GM21529 (cell line): ENCODE data around the gene KRT14.
"Not testable (repeated sequence)": the region's sequence is repeated elsewhere in the genome, so short reads cannot be mapped to it uniquely, and the experiment has no call there.

ENCODE experiments used
- ATAC-seq: cut with Tn5 transposase; IDR thresholded peaks from one replicate; pipeline ENCODE4 v1.9.1; 2021; ENCODE audit not compliant: unreplicated experiment

Gene KRT14

DNA sequence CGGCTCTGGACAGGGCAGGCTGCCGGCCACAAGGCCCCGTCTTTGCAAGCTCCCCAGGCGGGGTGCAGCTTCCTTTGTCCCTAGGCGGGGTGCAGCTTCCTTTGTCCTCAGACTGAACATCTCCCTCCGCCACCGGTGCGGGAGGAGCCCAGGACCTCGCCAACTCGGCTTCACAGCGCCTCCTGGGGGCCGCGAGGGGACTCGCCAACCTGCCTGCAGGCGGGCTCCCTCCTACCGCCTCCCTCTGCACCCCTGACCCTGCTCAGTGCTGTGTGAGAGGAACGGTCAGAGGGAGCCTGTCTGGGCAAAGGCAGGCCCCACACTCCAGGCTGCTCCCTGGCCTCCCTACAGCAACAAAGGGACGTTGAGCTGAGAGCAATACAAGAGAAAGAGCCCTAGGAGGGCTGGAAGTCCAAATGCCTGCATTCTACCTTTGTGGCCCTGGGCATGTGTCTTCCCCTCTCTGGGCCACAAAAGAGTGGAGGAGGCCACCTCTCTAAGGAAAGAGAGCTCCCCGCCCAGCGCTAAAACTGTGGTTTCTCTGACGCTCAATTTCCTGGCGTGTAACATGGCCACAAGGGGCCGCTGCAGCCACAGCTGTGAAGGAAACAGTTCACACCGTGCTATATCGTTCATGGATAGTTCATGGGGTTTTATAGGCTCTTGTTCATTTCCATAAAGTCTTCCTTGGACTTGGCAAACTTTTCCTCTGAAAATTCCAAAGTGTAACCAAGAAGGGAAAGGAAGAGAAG is 37.7 kb downstream of the KRT14 start:
- peak; percentile 55 for ATAC-seq

- no peak for ATAC-seq
Measured at GRCh38 chr17:41547921-41548843, 38.5 kb downstream of the KRT14 start.

DNA sequence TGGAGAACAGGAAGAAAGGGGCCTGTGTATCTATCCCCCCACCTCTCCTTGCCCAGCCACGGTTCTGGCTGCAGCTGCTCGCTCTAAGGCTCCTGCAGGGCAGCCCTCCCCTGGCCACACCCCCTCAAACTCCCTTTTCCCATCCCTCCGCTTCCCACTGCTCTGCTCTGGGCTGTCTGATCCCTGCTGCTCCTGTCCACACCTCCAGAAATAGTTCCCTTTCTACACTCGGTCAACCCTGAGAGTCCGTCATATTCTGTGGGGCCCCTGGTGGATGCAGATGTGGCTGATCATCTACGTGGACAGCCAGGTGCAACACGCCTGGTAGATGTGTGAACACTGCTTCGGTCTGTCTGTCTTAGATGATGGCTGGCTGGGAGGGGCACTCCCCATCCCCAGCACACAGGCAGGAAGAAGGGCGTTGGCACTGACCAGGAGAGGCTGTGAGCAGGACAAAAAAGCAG is 39.3 kb downstream of the KRT14 start:
- ATAC-seq, result no peak

GRCh38 chr17:41546819-41547218 is 39.9 kb downstream of the KRT14 start:
- ATAC-seq, result no peak

- ATAC-seq, result no peak
Measured at GRCh38 chr17:41545829-41546410, 40.8 kb downstream of the KRT14 start.

DNA sequence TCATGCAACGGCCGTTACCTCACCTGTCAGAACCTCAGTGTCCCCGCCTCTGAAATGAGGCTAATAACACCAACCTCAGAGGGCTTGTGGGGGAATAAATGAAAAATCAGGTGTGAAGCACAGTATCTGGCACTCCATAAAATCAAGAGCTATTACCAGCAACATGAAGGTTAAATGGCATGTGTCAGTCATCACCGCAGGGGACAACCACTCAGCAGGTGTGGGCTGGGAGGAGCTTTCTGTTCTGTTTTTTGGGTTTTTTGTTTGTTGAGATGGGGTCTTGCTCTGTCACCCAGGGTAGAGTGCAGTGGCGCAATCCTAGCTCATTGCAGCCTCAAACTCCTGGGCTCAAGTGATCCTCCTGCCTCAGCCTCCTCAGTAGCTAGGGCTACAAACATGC is 41.8 kb downstream of the KRT14 start:
- ATAC-seq, result no peak

GRCh38 chr17:41544491-41544892 is 42.2 kb downstream of the KRT14 start:
- ATAC-seq, result no peak

DNA sequence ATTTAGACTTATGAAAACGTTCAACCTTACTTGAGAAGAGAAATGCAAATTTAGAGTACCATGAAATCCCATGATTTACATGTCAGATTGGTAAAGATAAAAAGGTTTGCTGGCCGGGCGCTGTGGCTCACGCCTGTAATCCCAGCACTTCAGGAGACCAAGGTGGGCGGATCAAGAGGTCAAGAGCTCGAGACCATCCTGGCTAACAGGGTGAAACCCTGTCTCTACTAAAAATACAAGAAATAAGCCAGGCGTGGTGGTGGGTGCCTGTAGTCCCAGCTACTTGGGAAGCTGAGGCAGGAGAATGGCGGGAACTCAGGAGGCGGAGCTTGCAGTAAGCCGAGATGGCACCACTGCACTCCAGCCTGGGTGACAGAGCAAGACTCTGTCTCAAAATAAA is 43.9 kb downstream of the KRT14 start:
- not testable (repeated sequence) for ATAC-seq

- ATAC-seq, result no peak
Measured at GRCh38 chr17:41542357-41542756, 44.3 kb downstream of the KRT14 start.

DNA sequence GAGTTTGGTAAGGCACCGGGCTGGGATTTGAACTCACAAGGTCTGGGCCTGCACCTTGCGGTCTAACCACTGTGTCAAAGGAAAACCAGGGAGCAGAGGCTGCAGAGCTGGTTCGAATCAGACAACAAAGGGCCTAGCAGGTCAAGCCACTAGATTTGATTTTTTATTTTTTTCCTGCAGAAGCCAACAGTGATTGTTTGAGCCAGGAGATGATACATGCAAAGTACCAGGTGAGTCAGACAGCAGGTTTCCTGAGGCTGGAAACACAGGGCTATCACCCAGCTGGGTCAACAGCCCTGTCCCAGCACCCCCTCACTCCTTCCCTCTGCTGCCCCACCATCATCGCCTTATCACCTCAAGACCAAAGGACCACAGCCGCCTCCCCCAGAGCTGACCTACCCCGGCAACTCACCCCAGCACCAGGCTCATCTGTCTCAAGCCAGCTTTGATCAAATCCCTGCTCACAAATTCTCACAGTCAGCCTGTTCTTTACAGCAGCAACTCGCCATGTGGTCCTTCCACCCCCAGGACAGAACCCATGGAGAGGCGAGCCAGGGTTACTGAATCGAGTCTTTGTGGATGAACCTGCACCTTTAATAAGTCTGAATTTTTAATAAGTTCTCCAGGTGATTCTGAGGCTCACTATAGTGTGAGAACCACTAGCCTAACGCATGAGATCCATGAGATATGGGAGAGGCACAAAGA is 45.6 kb downstream of the KRT14 start:
- ATAC-seq, result no peak

DNA sequence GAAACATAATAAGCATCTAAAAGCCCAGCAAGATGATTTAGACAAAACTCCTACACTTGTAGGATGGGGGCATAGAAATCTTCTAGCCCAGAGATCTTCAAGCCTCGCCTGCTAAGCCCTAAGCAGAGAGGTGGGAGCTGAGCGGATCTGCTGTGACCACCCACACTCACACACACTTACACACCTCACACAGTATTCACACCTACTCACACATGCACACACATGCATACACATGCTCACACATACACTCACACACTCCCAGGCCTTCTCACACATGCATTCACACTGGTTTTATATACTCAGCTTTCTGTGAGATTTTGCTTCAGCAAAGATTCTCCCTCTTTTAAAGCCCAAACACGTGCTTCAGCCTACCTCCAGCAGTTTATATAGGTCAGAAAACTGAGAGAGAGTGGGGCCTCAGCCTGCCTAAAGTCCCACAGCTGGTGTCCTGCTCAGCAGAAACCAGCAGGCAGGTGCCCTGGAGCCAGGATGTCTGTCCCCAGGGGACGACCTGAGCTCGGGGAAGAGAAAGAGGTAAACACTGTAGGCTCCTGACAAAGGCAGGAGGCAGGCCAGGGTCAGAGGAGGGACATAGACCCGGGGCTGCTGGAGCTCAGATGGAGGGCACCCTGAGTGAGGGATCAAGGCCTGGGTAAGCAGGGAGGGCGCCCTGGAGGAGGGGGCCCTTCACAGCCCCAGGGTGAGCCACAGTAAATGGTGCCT is 46.6 kb downstream of the KRT14 start:
- ATAC-seq, result no peak

DNA sequence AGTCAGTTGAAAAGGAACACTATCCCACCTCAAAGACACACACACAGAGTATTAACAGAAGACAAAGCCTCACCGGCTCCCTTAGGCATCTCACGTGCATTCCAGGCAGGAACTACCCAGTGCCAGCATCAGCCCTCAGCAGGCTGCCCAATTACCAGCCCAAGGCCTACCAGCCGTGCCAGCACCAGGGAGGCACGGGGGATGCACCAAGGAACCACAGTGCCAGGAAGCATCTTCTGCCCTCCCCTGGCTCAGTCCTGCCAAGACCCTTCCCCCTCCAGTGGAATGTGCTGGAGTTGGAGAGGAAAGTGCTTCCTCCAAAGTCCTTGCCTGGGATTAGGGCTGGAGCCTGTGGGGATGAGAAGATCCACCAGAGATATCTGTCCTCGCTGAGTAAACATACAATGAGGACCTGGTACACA is 47.6 kb downstream of the KRT14 start:
- ATAC-seq, result no peak

GRCh38 chr17:41538565-41538991 is 48.1 kb downstream of the KRT14 start:
- ATAC-seq, result no peak

- ATAC-seq, result no peak
Measured at GRCh38 chr17:41537990-41538389, 48.7 kb downstream of the KRT14 start.

DNA sequence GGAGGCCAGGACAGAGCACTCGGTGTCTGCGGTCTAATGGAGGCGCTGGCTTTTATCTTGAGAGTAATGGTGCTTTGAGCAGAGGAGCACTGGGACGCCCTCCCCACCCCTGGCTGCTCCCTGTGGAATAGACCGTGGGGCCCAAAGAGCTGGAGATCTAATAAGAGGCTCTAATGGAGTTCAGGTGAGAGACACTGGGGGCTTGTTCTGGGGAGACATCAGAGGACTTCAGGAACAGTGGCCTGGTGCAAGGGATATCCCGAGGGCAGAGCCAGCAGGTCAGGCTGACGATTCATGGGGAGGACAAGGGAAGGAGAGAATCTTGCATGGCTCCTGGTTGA is 49.1 kb downstream of the KRT14 start:
- no peak for ATAC-seq

DNA sequence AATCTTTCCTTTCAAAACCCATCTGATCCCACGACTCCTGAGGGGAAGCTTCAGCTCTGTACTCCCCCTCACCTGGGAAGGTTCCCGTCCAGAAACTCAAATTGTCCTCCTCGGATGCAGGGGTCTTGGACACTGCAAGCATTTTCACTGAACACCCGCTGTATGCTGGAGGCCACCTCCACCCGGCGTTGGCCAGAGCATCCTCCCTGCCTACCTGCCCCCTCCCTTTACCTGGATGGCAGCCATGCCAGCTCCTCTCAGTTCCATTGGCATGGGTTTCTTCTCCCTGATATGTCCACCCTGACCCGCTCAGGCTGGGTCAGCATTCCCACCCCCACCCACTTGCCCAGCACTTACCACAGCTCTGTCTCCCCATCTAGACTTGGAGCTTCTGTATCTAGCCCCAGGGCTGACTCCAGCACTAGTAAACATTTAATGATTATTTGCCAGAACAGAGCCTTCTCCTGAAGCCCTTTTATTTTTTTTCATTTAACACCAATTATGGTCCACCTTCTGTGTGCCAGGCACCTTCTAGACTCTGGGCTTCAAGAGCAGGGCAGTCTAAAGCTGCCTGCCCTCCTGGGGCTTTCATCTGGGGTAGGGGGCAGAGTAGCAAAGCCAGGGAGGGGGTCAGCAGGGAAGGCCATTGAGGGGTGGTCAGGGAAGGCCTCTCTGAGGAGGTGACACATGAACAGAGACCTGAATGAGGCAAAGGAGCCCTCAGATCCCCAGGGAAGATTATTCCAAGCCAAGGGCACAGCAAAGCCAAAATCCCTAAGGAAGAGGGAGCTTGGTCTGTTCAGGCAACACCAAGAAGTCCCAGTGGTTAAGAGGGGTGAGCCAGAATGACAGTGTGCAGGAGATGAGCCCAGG is 49.7 kb downstream of the KRT14 start:
- no peak for ATAC-seq

GRCh38 chr17:41535764-41536481 is 50.8 kb downstream of the KRT14 start:
- ATAC-seq, result no peak

GRCh38 chr17:41534899-41535546 is 51.7 kb downstream of the KRT14 start:
- ATAC-seq, result no peak
